Activated CD4-positive, CD25-positive, alpha-beta regulatory T cell (primary cell): Measurements from ENCODE around the gene ATP8A2.

Source experiments
- DNase-seq, 4 experiments: peaks; one replicate each; lab custom pipeline; 2025; lab: John Stamatoyannopoulos, UW

ATP8A2 gene

DNA sequence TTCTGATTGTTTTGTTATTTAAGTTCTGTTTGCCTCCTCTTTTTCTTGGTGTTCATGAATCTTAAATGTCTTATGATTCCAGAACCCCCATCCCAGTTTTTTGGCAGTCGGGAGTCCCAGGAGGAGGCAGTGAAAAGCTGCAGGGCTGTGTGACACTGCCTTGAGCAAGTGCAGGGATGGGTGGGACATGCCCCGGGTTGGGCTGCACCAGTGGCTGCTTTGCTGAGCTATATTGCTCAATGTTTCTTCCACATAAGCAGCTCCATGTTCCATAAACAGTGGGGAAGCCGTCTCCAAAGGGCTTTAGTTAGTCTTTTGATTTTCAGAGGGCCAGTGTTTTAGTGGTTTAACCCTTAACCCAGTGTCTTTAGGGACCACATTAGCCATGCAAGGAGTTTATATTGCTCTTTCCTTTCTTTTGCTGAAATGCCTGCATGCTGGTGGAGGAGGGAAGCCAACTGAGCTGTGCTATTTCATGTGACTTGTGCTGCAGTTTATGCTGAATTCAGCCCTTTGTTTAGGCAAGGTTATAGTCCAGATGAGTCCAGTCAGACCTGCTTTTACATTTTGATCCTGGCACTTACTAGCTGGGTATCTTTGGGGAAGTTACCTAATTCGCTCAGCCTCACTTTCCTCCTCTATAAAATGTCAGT, 13.1 kb downstream of the ATP8A2 start:
- no peak for DNase-seq

DNA sequence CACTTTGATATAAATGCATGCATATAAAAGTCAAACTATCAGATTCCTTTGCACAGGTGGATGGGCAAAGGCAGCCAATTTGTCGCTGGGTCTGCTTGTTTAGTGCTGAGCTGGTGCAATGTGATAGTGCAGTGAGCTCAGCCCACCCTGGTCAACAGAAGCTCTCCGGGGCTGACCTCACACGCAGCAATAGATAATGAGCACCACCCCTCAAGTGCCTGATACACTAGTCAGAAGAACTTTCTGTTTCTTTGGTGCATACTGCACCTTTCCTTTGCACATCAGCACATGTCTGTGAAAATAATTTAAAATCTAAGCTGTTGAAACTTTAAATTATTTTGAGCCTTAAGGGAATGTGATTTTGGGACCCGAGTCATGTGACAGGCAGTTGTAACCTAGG, 20.2 kb downstream of the ATP8A2 start:
- no peak for DNase-seq

- DNase-seq: no peak
Observed at GRCh38 chr13:25394402-25395060, 22.8 kb downstream of the ATP8A2 start.

GRCh38 chr13:25397763-25398162, 26.0 kb downstream of the ATP8A2 start:
- no peak for DNase-seq

DNA sequence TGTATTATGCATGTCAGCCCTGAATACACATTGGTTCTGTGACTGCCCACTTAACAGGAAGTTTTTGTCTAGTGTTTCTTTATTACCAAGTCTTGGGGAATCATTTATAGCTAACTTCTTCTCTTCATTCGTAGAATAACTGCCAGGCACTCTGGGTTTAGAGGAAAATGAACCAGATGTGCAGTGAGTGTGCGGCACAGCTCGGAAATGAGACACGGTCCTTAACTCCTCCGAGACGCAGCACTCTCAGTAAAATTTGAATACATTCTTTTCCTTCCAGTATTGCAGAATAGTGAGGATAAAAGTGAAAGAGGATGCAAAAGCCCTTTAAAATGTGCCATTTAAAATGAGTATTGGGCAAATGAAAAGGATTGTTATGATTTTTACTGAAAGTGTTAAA, 29.2 kb downstream of the ATP8A2 start:
- no peak for DNase-seq

DNA sequence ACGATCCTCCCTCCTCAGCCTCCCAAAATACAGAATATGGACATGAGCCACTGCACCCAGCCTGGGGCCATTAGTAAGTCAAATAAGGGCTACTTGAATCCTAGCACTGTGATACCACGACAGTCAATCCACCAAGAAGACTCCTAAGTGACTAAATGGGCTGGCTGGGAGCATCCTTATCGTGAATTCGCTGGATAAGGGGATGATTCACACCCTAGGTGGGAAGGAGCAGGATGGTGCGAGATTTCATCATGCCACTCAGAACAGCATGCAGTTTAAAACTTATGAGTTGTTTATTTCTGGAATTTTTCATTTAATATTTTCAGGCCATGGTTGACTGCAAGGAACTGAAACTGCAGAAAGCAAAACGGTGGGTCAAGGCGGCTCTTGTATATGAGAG, 30.2 kb downstream of the ATP8A2 start:
- no peak for DNase-seq

- no peak for DNase-seq
Observed at GRCh38 chr13:25406377-25406776, 34.6 kb downstream of the ATP8A2 start.

- DNase-seq: no peak
Observed at GRCh38 chr13:25409938-25410337, 38.2 kb downstream of the ATP8A2 start.

GRCh38 chr13:25415241-25415640, 43.5 kb downstream of the ATP8A2 start:
- DNase-seq: no peak

- DNase-seq: no peak
Observed at GRCh38 chr13:25417535-25417934, 45.8 kb downstream of the ATP8A2 start.

DNA sequence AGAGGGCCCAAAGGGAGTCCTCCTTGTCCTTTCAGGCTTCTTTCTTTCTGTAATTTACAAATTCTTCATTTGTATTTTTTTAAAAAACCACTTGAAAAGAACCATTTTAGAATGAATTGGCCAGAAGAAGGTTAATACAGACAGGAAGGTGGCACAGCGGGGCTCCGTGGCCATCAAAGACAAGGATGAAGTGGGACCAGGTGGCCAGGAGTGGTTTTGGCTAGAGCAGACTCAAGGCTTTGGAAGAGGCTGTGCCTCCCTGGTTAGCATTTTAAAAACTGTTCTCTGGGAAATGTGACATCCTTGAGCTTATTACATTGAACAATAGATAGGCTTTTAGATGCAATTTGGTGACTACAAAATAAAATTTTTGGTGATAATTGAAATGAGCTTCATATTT, 48.4 kb downstream of the ATP8A2 start:
- no peak for DNase-seq

DNA sequence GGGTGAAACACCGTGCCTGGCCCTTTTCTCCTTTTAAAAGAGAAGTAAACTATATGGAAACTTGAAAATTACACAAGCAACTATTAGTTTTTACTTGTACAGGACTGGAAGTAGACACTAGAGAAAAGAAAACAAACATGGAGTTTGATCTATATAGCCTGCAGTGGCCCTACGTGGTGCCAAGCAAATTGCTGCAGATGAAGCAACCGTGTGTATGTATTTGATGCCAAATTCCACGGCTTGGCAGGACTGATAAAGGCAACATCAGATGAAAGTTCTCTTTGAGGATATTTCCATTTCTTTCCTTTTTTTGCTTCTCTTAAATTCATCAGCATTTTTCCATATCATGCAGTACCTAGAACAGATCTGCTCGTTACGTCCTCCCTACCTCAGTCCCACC, 49.8 kb downstream of the ATP8A2 start:
- no peak for DNase-seq

DNA sequence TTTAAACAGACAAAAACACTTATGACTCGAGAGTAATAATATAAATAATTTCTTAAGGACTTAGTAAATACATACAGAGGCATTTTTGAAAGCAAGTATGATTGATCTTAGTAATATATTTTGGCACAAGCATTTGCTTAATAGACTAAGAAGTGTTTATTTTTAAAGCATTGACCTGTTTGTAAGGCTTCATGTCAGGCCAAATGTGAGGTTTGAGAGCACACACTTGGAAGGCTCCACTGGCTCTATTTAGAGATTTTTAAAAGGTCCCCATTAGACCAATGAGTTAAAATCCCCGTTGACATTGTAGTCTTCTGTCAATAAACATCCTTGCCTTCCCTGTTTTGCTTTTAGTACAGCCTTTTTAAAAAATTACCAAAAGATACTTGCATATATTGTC, 50.4 kb downstream of the ATP8A2 start:
- DNase-seq: no peak

- DNase-seq: no peak
Observed at GRCh38 chr13:25423831-25424230, 52.1 kb downstream of the ATP8A2 start.

DNA sequence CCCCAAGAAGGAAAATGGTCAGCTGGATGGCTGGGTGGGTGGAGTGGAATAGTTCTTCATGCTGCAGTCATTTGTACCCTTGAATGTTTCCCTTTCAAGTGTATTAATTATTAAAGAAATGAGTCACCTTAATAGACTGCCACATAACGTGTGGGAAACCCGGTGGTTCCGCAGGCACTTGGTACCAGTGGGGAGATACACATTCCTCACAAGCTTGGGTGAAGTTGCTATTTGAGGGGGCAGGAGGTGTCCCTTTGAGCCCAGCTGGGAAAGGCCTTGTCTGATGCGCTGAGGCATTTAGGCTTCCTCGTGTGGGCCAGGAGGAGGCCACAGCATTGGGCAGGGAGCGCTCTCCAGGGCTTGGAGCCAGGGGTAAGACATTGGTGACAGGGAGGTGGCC, 57.7 kb downstream of the ATP8A2 start:
- no peak for DNase-seq

DNA sequence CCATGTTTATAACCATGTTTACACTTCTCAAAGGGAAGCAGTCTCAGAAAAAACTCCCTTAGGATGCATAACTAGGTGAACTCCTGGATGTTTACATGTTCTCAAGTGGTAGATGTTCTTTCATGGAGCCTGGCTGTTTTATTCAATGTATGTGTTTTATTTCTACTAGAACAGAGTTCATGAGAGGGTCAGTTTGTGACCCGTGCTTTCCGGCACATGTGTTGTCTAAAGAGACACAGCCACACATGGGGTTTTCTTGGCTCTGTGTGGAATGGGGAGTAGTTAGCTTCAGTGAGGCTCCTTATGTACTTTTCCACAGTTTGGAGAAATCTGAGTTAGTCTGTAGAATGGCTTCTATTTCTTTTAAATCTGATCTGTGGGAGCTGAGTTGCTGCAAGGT, 60.9 kb downstream of the ATP8A2 start:
- no peak for DNase-seq

- DNase-seq: no peak
Observed at GRCh38 chr13:25440061-25440460, 68.3 kb downstream of the ATP8A2 start.

- DNase-seq: no peak
Observed at GRCh38 chr13:25446261-25446660, 74.5 kb downstream of the ATP8A2 start.

DNA sequence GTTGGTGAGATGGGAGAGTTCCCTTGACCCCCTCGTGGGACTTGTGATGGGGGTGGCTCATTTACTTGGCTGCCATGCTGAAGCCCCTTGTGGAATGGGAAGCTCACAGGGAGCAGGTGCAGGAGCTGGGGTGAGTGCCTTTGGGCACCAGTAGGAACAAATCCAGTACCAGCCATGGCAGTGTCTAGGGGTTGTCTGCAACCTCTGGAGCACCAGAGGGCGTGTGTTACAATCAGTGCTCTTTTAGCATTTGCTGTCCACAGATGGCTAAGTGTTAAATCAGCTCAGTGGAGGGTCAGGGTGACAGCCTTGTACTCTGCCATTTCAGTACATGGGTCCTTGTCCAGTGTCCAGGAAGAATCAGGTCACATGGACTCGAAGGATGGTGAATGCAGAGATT, 75.6 kb downstream of the ATP8A2 start:
- no peak for DNase-seq

GRCh38 chr13:25453850-25454365, 82.1 kb downstream of the ATP8A2 start:
- no peak for DNase-seq

GRCh38 chr13:25455146-25455545, 83.4 kb downstream of the ATP8A2 start:
- no peak for DNase-seq

DNA sequence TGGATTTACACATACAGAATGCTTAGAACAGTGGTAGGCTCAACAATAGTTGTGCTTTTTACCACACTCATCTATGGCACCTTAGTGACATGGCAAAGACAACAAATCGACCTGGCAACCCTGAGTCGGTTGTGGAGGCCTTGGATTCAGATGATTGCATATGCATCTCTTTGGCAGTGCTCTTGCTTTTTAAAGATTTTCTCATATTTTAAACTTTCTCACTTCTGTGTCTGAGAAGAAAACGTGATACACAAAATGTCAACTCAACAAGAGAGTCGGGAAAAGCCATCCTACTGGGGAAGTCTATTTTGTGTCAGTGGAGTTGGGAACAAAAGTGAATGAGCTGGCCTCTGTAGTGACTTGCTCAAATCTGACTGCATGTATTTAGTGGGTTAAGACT, 85.8 kb downstream of the ATP8A2 start:
- no peak for DNase-seq

- no peak for DNase-seq
Observed at GRCh38 chr13:25462301-25463125, 90.7 kb downstream of the ATP8A2 start.
